Left ventricle myocardium inferior (tissue), 1 donor: ENCODE data around the gene QSER1. TPM values are rescaled to one million over a fixed set of nuclear protein-coding genes. Genes with fewer than 3 reads are reported as not detected.
"Not testable (repeated sequence)": the region's sequence is repeated elsewhere in the genome, so short reads cannot be mapped to it uniquely, and the experiment has no call there.

Experiments
- DNase-seq: peaks from one replicate; pipeline ENCODE4 v3.0.0-alpha.2; 2020
- H3K27ac ChIP-seq: fragments of 200-600 bp; replicated peaks from 2 replicates; pipeline ENCODE4 v1.8.0; 2021
- H3K27me3 ChIP-seq: fragments of 200-600 bp; 2 replicates; pipeline ENCODE4 v1.8.0; 2021; ENCODE audit warnings: low read depth
- H3K36me3 ChIP-seq: fragments of 200-600 bp; 2 replicates; pipeline ENCODE4 v1.8.0; 2021
- H3K4me1 ChIP-seq: fragments of 200-600 bp; 2 replicates; pipeline ENCODE4 v1.8.0; 2021
- H3K4me3 ChIP-seq: fragments of 200-600 bp; 2 replicates; pipeline ENCODE4 v1.8.0; 2021; ENCODE audit warnings: mild to moderate bottlenecking, moderate library complexity
- H3K9me3 ChIP-seq: fragments of 200-600 bp; replicated peaks from 2 replicates; pipeline ENCODE4 v1.8.0; 2021
- intact Hi-C: fragments of 100-400 bp; cut with micrococcal nuclease; formaldehyde crosslinking; loops from one replicate; pipeline ENCODE4 v1.11.0; 2022
- total RNA-seq: library from RNA; stranded (reverse); fragmentation: NEBNext Ultra II Directional; extraction: Animal tissue kit (Norgen Biotek cat#: 25700); gene quantifications from one replicate; pipeline ENCODE4 v1.2.1, GENCODE V29; 2021
- TF ChIP-seq, protein P1 (sequence below): fragments of 200-600 bp; IDR thresholded peaks from 2 replicates; pipeline ENCODE4 v1.8.0; 2021; ENCODE audit warnings: antibody characterized with exemption, mild to moderate bottlenecking, borderline replicate concordance
- donor health status: DM: no; HTN: yes; CAD: no; lungs with severe emphysema.

QSER1 gene
- total RNA-seq, 1 donor from 2014 or later, result 15.0 TPM

GRCh38 chr11:32962016-32962415, 69.4 kb downstream of the QSER1 start:
- TF ChIP-seq, protein P1, sequence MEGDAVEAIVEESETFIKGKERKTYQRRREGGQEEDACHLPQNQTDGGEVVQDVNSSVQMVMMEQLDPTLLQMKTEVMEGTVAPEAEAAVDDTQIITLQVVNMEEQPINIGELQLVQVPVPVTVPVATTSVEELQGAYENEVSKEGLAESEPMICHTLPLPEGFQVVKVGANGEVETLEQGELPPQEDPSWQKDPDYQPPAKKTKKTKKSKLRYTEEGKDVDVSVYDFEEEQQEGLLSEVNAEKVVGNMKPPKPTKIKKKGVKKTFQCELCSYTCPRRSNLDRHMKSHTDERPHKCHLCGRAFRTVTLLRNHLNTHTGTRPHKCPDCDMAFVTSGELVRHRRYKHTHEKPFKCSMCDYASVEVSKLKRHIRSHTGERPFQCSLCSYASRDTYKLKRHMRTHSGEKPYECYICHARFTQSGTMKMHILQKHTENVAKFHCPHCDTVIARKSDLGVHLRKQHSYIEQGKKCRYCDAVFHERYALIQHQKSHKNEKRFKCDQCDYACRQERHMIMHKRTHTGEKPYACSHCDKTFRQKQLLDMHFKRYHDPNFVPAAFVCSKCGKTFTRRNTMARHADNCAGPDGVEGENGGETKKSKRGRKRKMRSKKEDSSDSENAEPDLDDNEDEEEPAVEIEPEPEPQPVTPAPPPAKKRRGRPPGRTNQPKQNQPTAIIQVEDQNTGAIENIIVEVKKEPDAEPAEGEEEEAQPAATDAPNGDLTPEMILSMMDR, result no peak
- H3K4me3 ChIP-seq, result no peak overlapping the region
- DNase-seq, result no peak
- H3K4me1 ChIP-seq, result no peaks in the 10 kb centered on the region
- H3K36me3 ChIP-seq, result peaks cover 57% of the 10 kb centered on the region
- H3K27ac ChIP-seq, result no peak overlapping the region
- no peaks in the 10 kb centered on the region for H3K27me3 ChIP-seq
- intact Hi-C loops, result loop anchor here (5.0 kb wide), 1 partner anchor 105 kb away; no protein-coding TSS in a partner anchor
- H3K9me3 ChIP-seq, result no peaks in the 10 kb centered on the region

GRCh38 chr11:32963721-32964120, 71.1 kb downstream of the QSER1 start:
- TF ChIP-seq, protein P1, result no peak
- Histone ChIP-seq H3K36me3 (peaks cover 45% of the 10 kb centered on the region), H3K27ac (no peak overlapping the region), H3K9me3 (no peaks in the 10 kb centered on the region), H3K4me3 (no peak overlapping the region), H3K27me3 (no peaks in the 10 kb centered on the region), H3K4me1 (no peaks in the 10 kb centered on the region)
- intact Hi-C loops, result loop anchor here (5.0 kb wide), 1 partner anchor 104 kb away; no protein-coding TSS in a partner anchor
- DNase-seq, result no peak

- H3K27ac ChIP-seq, result no peak overlapping the region
- intact Hi-C loops, result no loop called here
Observed at GRCh38 chr11:32968541-32968940, 75.9 kb downstream of the QSER1 start.

GRCh38 chr11:32972233-32972632, 79.6 kb downstream of the QSER1 start:
- H3K27ac ChIP-seq, H3K9me3 ChIP-seq, DNase-seq, H3K27me3 ChIP-seq, H3K4me3 ChIP-seq, H3K4me1 ChIP-seq, intact Hi-C loops: not testable (repeated sequence)
- H3K36me3 ChIP-seq, result peaks cover 73% of the 10 kb centered on the region

More at GRCh38 chr11:32968541-32968940, 75.9 kb downstream of the QSER1 start:
- Histone ChIP-seq H3K4me1 (no peaks in the 10 kb centered on the region), H3K9me3 (no peaks in the 10 kb centered on the region), H3K27me3 (no peaks in the 10 kb centered on the region), H3K36me3 (peaks cover 51% of the 10 kb centered on the region), H3K4me3 (no peak overlapping the region)
- TF ChIP-seq, protein P1, result no peak
- DNase-seq, result no peak

GRCh38 chr11:32972781-32973180, 80.2 kb downstream of the QSER1 start:
- H3K4me1 ChIP-seq, result no peaks in the 10 kb centered on the region
- H3K27ac ChIP-seq, result no peak overlapping the region
- DNase-seq, result no peak
- TF ChIP-seq, protein P1, result no peak
- no peaks in the 10 kb centered on the region for H3K27me3 ChIP-seq
- no peak overlapping the region for H3K4me3 ChIP-seq
- H3K36me3 ChIP-seq, result peaks cover 73% of the 10 kb centered on the region
- no peaks in the 10 kb centered on the region for H3K9me3 ChIP-seq
- intact Hi-C loops, result no loop called here

DNA sequence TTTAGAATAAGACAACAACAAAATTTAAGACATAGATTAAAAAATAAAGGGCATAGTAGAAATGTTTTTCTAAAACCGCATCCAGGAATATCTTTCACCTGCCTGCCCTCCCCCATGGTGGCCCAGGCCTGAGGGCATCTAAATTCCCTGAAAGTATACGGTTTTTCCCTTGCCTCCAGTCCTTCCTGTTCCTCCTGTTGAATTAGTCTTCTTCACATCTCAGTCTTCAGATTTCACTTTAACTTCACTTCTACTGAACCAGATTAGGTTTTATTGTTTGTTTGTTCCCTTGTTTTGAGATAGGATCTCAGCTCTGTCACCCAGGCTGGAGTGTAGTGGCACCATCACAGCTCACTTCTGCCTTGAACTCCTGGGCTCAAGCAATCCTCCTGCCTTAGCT, 90.0 kb downstream of the QSER1 start:
- H3K4me1 ChIP-seq, result no peaks in the 10 kb centered on the region
- TF ChIP-seq, protein P1, result no peak
- intact Hi-C loops, result no loop called here
- no peak overlapping the region for H3K27ac ChIP-seq
- no peaks in the 10 kb centered on the region for H3K27me3 ChIP-seq
- H3K36me3 ChIP-seq, result peaks cover 13% of the 10 kb centered on the region
- no peak for DNase-seq
- no peaks in the 10 kb centered on the region for H3K9me3 ChIP-seq
- no peak overlapping the region for H3K4me3 ChIP-seq
